ENCODE measurements around the gene B3GNT7.
A peak's percentile ranks its signal among the peaks of the same experiment; 100 is the strongest.
"Not testable (repeated sequence)": the region's sequence is repeated elsewhere in the genome, so short reads cannot be mapped to it uniquely, and the experiment has no call there.

Gene B3GNT7

DNA sequence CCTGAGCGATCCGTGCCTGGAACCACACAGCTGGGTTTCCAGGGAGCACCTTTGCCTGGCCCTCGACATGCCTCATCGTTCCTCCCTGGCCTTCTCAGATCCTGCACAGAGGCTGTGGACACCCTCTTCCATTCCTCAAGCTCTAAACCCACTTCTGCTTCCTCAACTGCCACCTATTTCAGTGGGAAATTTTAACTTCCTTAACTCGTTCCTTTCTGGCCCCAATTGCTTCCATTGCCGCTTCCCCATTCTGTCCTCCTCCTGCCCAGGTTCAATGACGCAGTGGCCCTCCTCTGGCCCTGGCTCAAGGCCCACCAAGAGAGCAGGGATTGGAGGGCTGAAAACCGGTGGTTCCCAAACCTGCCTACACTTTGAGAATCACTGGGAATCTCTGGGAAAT lies 4.8 kb upstream of the B3GNT7 start:
- H3K36me3 Mint-ChIP-seq, result no peaks in the 10 kb centered on the region

DNA sequence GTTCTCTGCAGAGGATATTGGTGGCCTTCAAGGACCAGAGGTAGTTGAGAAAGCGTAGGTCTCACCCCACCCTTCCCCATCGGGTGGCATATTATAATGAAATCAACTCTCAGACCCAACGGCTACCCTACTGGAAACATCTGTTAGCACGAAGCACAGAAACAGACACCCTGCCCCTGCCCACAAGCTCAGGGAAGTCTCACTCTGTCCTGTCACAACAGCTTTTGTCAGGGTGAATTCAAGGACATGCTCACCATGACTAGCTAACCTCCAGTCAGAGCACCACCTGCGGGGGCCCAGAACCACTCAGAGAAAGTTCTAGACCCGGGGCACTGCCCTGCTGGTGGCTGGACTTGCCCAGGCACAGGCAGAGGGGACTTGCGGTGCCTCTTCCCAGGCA lies 3.5 kb upstream of the B3GNT7 start:
- no peaks in the 10 kb centered on the region for H3K9me3 Mint-ChIP-seq
- peaks cover 14% of the 10 kb centered on the region for H3K4me1 Mint-ChIP-seq
- H3K36me3 Mint-ChIP-seq, result no peaks in the 10 kb centered on the region
- peaks cover 18% of the 10 kb centered on the region for H3K27me3 Mint-ChIP-seq
- no peak overlapping the region for H3K4me3 Mint-ChIP-seq
- peak overlapping the region; percentile 53 for H3K27ac Mint-ChIP-seq

More for the DNA sequence above, 4.8 kb upstream of the B3GNT7 start:
- H3K4me1 Mint-ChIP-seq, result peaks cover 14% of the 10 kb centered on the region
- no peaks in the 10 kb centered on the region for H3K9me3 Mint-ChIP-seq
- H3K27ac Mint-ChIP-seq, result no peak overlapping the region
- no peak overlapping the region for H3K4me3 Mint-ChIP-seq
- peaks cover 14% of the 10 kb centered on the region for H3K27me3 Mint-ChIP-seq

DNA sequence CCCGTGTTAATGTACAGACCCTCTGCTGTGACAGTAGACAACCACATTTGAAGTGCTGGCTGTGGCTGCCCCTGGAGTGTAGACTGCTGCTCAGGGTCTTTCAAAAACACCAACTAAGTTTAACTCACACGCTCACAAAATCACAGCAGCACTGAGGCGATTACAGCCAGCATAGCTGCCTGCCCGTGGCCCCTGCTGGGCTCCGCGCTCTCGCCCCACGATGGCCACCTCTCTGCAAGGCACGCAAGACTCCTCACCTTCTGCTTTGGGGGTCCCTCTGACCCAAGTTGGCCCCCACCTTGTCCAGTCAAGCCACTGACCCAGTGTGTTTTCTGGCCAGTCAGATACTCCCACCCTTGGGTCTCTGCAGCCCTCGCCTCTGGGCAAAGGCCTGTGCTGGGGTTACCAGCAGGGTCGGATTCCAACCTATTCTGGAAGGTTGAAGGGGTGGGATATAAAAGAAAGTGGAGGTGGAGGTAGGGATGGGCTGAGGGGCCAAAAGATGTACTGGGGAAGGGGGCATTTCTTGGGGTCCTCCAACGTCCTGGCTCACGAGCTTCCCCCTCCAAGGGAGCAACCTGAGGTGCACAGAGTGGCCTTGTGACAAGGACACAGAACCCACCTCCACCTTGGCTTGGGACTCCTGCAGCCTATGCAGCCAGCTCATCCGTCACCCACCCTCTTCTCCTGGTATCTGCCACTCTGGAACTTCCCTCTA lies 2.9 kb upstream of the B3GNT7 start:
- H3K36me3 Mint-ChIP-seq, result no peaks in the 10 kb centered on the region
- H3K27me3 Mint-ChIP-seq, result peaks cover 22% of the 10 kb centered on the region
- H3K9me3 Mint-ChIP-seq, result no peaks in the 10 kb centered on the region

DNA sequence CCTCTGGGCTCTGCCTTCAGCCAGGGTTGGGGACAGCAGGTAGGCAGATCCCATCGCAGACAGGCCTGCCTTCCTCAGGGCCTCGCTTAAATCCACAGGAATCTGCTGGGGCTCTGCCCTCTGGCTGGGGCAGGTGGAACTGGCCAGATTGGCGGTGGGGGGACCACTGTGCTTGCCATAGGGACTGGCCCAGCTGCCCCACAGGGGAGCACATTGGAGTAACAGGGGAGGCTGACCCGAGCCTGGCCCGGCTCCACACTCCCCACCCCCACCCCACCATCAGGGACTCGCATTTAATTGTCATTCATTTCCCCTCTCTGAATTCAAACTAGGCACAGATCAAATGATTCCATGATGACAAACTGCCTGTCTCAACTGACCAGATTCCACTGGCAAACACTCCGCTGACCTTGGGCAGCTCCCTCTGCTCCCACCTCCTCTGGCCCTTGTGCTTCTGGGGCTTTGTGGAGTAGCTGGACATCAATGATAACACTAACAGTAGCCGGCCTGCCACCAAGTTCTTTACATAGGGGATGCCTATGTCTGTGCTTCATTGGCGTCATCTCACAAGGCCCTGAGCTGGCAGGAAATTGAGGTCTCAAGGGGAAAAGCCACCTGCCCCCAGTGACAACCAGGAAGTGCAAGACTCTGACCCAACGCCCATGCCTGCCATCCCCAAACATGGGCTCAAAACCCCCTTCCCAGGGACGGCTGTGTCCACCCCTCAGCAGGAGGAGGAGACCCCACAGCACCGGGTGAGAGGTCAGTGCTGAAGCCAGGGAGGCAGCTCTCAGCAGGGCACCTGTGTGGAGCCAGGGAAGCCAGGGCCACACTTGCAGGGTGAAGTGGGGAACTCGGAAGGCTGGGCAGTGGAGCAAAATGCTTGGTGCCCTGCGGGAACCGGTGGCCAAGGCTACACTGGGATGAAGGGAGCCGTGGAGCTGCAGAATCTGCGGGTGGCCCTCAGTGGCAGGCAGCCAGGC lies 2.1 kb upstream of the B3GNT7 start:
- Mint-ChIP-seq H3K4me1 (peaks cover 14% of the 10 kb centered on the region), H3K27ac (peak overlapping the region; percentile 79), H3K4me3 (peak overlapping the region; percentile 70), H3K36me3 (no peaks in the 10 kb centered on the region), H3K9me3 (no peaks in the 10 kb centered on the region), H3K27me3 (peaks cover 23% of the 10 kb centered on the region)

More for the DNA sequence above, 2.9 kb upstream of the B3GNT7 start:
- Mint-ChIP-seq H3K27ac (peak overlapping the region; percentile 53), H3K4me1 (peaks cover 14% of the 10 kb centered on the region), H3K4me3 (no peak overlapping the region)

DNA sequence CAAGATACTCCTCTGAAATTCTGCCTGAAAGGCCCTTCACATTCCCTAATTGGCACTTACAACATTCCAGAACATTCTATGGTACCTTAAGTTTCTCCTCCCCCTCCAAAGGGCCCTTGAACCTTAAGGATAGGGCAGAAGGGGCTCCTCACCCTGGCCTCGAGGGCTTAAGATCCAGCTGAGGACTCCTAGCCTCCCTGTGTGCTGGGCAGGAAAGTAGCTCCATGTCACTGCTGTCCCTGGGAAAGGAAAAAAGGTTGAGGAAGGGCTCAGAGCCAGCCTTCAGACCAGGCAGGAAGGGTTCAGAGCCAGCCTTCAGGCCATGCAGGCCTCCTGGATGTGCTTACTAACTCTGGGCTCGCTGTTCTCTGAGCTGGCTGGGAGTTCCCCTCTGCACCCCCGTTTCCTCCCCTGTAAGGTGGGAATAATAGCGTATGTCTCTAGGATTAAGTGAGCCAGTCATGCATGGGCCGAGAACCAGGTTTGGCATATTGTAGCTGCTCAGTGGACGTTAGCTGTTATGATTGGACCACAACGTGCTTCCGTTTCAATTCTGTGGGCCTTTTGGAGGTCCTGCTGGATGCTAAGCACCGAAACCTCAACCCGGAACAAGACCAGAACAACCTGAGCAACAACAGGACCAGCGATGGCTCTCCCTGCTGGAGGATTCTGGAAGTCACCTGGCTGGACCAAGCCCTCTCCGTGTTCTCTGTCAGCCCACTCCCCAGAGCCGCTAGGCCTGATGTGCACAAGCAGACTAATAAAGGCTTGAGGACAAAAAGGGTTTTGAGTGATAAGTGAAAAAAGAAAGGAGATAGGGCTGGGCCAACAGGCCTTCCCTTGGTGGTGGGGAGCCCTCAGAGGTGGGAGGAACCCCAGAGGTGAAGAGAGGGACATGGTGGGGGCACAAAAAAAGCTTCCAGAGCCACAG lies 1.0 kb upstream of the B3GNT7 start:
- peaks cover 23% of the 10 kb centered on the region for H3K27me3 Mint-ChIP-seq
- peak overlapping the region; percentile 55 for H3K4me3 Mint-ChIP-seq
- H3K27ac Mint-ChIP-seq, result no peak overlapping the region
- H3K4me1 Mint-ChIP-seq, result peaks cover 14% of the 10 kb centered on the region
- H3K9me3 Mint-ChIP-seq, result no peaks in the 10 kb centered on the region
- H3K36me3 Mint-ChIP-seq, result no peaks in the 10 kb centered on the region

DNA sequence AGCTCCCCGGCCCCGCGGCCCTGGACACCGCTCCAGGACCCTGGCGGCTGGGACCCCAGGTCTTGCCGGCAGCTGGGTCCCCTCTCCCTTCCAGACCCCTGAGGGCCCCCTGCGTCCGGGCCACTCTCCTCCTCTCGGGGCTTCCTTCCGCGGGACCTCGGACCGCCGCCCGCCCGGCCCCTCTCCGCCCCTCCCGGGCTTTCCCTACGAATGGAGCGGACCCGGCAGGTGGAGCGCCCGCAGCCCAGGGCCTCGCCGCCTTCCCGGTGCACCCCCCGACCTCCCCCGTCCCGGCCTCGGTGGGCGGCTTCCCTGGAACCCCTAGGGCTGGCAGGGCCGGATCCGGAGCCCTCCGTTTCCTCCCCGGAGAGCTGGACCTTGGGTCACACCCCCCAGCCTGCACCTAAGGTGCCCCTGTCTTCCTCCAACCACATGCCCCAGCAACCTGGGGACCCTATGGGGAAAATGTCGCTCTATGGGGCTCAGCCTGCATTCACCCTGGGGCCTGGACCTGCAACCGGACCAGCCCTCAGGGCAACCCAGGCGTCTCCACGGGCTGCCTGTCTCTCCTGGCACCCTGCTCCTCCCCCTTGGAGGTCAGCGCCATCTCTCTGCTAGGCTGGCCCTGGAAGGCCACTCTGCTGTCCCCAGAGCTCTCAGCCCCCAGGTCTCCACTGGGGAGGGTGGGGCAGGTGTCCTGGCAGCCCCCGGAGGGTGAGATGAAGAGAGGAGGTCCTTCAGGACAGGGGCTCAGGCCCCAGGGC lies 730 bp downstream of the B3GNT7 start:
- Mint-ChIP-seq H3K9me3 (no peaks in the 10 kb centered on the region), H3K36me3 (no peaks in the 10 kb centered on the region), H3K4me1 (peaks cover 14% of the 10 kb centered on the region), H3K27me3 (peaks cover 23% of the 10 kb centered on the region), H3K4me3 (peak overlapping the region; percentile 57), H3K27ac (no peak overlapping the region)

DNA sequence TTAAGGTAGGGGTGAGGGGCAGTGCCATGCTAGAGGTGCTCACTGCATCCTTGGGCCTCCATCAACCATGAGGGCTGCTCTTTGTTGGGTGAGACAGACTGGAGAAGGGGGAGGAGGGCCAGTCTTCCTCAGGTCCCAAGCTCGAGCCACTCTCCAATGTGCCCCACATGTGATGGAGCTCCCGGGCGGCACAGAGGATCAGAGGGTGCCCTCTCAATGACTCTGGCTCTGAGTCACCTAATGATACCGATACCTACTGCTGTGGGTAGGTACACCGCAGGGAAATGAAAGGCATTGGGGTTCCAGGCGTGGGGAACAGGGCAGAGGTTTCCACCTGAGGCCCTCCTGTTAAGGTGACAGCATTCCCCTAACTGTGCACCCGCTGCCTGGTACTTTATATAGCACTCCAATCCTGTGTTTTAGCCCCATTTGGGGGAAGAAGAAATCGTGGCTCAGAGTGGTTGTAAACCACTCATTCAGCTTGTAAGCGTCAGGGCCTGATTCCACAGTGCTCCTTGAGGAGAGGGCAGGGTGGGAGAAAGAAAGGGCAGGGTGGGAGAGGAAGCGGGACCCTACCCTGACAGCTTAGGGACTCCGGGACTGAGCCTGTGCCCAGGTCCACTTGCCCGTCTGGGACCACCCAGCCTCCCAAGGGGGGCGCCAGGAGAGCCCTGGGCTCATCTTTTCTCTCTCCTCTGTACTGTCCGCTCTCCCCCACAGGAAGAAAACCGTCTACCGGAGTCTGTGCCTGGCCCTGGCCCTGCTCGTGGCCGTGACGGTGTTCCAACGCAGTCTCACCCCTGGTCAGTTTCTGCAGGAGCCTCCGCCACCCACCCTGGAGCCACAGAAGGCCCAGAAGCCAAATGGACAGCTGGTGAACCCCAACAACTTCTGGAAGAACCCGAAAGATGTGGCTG lies 1.8 kb downstream of the B3GNT7 start:
- Mint-ChIP-seq H3K27me3 (peaks cover 23% of the 10 kb centered on the region), H3K27ac (no peak overlapping the region), H3K36me3 (no peaks in the 10 kb centered on the region), H3K4me3 (peak overlapping the region; percentile 57), H3K4me1 (peaks cover 8% of the 10 kb centered on the region), H3K9me3 (no peaks in the 10 kb centered on the region)

DNA sequence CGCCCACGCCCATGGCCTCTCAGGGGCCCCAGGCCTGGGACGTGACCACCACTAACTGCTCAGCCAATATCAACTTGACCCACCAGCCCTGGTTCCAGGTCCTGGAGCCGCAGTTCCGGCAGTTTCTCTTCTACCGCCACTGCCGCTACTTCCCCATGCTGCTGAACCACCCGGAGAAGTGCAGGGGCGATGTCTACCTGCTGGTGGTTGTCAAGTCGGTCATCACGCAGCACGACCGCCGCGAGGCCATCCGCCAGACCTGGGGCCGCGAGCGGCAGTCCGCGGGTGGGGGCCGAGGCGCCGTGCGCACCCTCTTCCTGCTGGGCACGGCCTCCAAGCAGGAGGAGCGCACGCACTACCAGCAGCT lies 2.4 kb downstream of the B3GNT7 start:
- Mint-ChIP-seq H3K27me3 (peaks cover 23% of the 10 kb centered on the region), H3K36me3 (no peaks in the 10 kb centered on the region), H3K4me3 (no peak overlapping the region), H3K27ac (no peak overlapping the region), H3K9me3 (no peaks in the 10 kb centered on the region), H3K4me1 (peaks cover 6% of the 10 kb centered on the region)

DNA sequence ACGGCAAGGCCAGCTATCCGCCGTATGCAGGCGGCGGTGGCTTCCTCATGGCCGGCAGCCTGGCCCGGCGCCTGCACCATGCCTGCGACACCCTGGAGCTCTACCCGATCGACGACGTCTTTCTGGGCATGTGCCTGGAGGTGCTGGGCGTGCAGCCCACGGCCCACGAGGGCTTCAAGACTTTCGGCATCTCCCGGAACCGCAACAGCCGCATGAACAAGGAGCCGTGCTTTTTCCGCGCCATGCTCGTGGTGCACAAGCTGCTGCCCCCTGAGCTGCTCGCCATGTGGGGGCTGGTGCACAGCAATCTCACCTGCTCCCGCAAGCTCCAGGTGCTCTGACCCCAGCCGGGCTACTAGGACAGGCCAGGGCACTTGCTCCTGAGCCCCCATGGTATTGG lies 3.1 kb downstream of the B3GNT7 start:
- H3K4me1 Mint-ChIP-seq, result peaks cover 2% of the 10 kb centered on the region
- H3K27me3 Mint-ChIP-seq, result peaks cover 19% of the 10 kb centered on the region
- H3K9me3 Mint-ChIP-seq, result no peaks in the 10 kb centered on the region
- H3K36me3 Mint-ChIP-seq, result no peaks in the 10 kb centered on the region
- H3K4me3 Mint-ChIP-seq, result no peak overlapping the region
- no peak overlapping the region for H3K27ac Mint-ChIP-seq

DNA sequence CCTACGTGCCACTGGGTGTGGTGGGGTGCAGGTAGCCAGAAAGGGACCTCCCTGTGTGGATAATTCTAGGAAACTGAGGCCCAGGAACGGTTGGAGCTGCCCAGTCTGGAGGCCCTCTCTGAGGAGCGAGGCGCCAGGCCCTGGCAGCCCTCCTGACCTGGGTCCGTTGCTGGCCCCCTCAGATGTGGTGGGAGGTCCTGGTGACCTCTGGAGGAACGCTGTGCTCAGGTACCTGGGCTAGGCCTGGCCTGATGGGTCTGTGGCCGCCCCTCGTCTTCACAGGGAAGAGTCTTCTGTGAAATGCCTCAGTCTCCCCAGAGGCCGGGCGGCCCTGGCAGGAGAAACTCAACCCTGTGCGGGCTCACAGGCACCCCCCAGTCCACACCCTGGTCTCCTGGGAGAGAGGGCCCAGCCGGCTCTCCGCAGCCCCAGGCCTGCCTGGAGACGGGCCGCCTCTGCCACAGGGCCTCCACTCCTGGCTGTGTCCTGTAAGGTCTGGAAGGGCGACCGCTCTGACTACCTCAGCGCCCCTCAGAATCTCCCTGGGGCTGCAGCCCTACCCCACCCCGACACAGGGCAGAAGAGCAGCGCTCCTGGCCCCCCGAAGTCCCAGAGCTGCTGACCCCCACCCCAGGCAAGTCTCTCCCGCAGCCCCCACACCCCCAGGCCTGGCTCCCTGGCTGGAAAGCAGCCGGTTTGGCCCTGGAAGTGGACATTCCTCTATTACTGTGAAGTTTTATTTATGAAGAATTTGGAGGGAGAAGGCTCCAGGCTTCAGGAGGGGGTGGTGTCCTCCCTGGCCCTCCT lies 3.7 kb downstream of the B3GNT7 start:
- Mint-ChIP-seq H3K36me3 (no peaks in the 10 kb centered on the region), H3K4me1 (no peaks in the 10 kb centered on the region), H3K27ac (no peak overlapping the region), H3K27me3 (peaks cover 18% of the 10 kb centered on the region), H3K9me3 (no peaks in the 10 kb centered on the region), H3K4me3 (no peak overlapping the region)

DNA sequence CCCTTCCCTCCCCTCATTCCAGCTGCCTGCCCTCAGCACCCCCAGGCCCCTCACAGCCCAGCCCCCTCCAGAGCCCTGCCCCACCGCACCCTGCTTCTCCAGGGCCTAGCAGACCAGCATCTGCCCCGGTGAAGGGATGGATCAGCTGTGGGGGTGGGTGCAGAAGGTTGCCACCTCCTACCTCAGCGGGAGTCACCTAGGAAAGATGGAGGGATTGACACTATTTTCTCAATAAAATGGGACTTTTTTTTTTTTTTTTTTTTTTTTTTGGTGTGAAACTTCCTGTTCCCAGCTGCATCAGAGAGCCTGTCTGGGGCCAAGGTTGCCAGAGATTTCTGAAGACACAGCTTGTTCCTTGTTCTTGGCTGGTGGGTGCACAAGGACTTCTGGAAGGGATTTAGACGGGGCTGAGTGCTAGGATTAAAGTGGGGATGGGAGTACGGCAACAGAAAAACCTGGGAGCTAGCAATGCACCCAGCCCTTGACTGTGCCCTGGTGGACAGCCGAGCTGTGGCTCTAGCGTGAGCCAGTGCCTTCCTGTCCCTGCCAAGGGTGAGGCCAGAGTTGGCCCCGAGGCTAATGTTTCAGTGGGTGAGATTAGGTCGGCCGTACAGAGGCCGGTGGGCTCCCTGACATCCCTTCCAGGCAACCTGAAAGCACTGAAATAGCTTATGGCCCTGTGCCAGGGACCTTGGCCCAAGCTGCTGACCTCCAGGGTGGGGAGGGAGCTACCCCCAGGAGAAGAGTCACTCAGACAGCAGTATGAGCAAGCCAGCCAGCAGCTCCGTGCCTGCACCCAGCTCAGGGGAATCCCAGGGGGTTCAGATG lies 4.6 kb downstream of the B3GNT7 start:
- peaks cover 12% of the 10 kb centered on the region for H3K27me3 Mint-ChIP-seq
- no peaks in the 10 kb centered on the region for H3K9me3 Mint-ChIP-seq
- H3K4me3 Mint-ChIP-seq, result no peak overlapping the region
- no peaks in the 10 kb centered on the region for H3K36me3 Mint-ChIP-seq
- H3K4me1 Mint-ChIP-seq, result peaks cover 2% of the 10 kb centered on the region
- H3K27ac Mint-ChIP-seq, result no peak overlapping the region

DNA sequence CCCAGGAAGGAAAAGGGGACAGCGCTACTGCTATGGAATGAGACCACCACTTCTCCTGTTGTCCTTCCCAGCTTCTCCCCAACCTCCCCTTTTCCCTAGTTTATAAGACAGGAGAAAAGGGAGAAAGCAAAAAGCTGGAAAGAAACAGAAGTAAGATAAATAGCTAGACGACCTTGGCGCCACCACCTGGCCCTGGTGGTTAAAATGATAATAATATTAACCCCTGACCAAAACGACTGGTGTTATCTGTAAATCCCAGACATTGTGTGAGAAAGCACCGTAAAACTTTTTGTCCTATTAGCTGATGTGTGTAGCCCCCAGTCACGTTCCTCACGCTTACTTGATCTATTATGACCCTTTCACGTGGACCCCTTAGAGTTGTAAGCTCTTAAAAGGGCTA lies 5.2 kb downstream of the B3GNT7 start:
- not testable (repeated sequence) for H3K4me3 Mint-ChIP-seq, H3K36me3 Mint-ChIP-seq, H3K9me3 Mint-ChIP-seq, H3K27ac Mint-ChIP-seq, H3K4me1 Mint-ChIP-seq
- peaks cover 11% of the 10 kb centered on the region for H3K27me3 Mint-ChIP-seq

DNA sequence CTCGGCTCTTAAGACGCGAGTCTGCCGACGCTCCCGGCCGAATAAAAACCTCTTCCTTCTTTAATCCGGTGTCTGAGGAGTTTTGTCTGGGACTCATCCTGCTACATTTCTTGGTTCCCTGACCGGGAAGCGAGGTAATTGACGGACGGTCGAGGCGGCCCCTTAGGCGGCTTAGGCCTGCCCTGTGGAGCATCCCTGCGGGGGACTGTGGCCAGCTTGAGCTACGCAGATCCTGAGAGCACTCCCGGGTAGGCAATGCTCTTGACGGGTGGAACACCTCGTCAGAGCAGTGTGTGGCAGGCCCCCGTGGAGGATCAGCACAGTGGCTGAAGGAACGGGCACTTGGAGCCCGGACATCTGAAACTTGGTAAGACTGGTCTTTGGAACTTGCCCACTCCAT lies 5.6 kb downstream of the B3GNT7 start:
- H3K4me3 Mint-ChIP-seq, H3K27ac Mint-ChIP-seq: not testable (repeated sequence)

More for the DNA sequence above, 5.6 kb downstream of the B3GNT7 start:
- Mint-ChIP-seq H3K27me3 (peaks cover 11% of the 10 kb centered on the region), H3K4me1 (peaks cover 12% of the 10 kb centered on the region)
- not testable (repeated sequence) for H3K9me3 Mint-ChIP-seq, H3K36me3 Mint-ChIP-seq

Data from activated naive CD4-positive, alpha-beta T cell treated with anti-CD3 and anti-CD28 coated beads, Interleukin-2, amount 50 U/mL, for 24 hours (primary cell).